ENCODE measurements around the gene RNASE9. TPM values are rescaled to one million over a fixed set of nuclear protein-coding genes. Genes with fewer than 3 reads are reported as not detected.
"Not testable (repeated sequence)": the region's sequence is repeated elsewhere in the genome, so short reads cannot be mapped to it uniquely, and the experiment has no call there.

The RNASE9 gene
- total RNA-seq, 1 donor from 2014 or later: not detected

- no peak for DNase-seq (ENCODE audit: low spot score, unreplicated experiment)
- Mint-ChIP-seq H3K9me3 (ENCODE audit: low read depth) (no peaks in the 10 kb centered on the region), H3K27ac (no peak overlapping the region), H3K4me1 (ENCODE audit: low read depth) (no peaks in the 10 kb centered on the region), H3K36me3 (ENCODE audit: insufficient read depth) (no peaks in the 10 kb centered on the region), H3K4me3 (ENCODE audit: low read depth) (no peak overlapping the region), H3K27me3 (no peaks in the 10 kb centered on the region)
- TF ChIP-seq CTCF (IDR thresholded peaks at IDR 0.05; ENCODE audit: unreplicated experiment): no peak
Observed at GRCh38 chr14:20597108-20597507, 36.3 kb upstream of the RNASE9 start.

GRCh38 chr14:20595726-20596125, 34.9 kb upstream of the RNASE9 start:
- not testable (repeated sequence) for H3K4me1 Mint-ChIP-seq (ENCODE audit: low read depth); H3K27me3 Mint-ChIP-seq; H3K36me3 Mint-ChIP-seq (ENCODE audit: insufficient read depth); DNase-seq (ENCODE audit: low spot score, unreplicated experiment); H3K27ac Mint-ChIP-seq; H3K9me3 Mint-ChIP-seq (ENCODE audit: low read depth); H3K4me3 Mint-ChIP-seq (ENCODE audit: low read depth)

GRCh38 chr14:20592574-20592973, 31.7 kb upstream of the RNASE9 start:
- H3K27me3 Mint-ChIP-seq: peaks cover 3% of the 10 kb centered on the region
- no peak for TF ChIP-seq CTCF (IDR thresholded peaks at IDR 0.05; ENCODE audit: unreplicated experiment)
- H3K27ac Mint-ChIP-seq: no peak overlapping the region
- no peak for DNase-seq (ENCODE audit: low spot score, unreplicated experiment)
- H3K4me1 Mint-ChIP-seq (ENCODE audit: low read depth): no peaks in the 10 kb centered on the region
- no peaks in the 10 kb centered on the region for H3K9me3 Mint-ChIP-seq (ENCODE audit: low read depth)
- no peak overlapping the region for H3K4me3 Mint-ChIP-seq (ENCODE audit: low read depth)
- no peaks in the 10 kb centered on the region for H3K36me3 Mint-ChIP-seq (ENCODE audit: insufficient read depth)

- H3K4me1 Mint-ChIP-seq (ENCODE audit: low read depth): no peaks in the 10 kb centered on the region
- no peaks in the 10 kb centered on the region for H3K36me3 Mint-ChIP-seq (ENCODE audit: insufficient read depth)
- no peaks in the 10 kb centered on the region for H3K9me3 Mint-ChIP-seq (ENCODE audit: low read depth)
- no peak for TF ChIP-seq CTCF (IDR thresholded peaks at IDR 0.05; ENCODE audit: unreplicated experiment)
- no peak within 1 kb of the TSS for H3K27ac Mint-ChIP-seq
- H3K27me3 Mint-ChIP-seq: peaks cover 3% of the 10 kb centered on the region
- DNase-seq (ENCODE audit: low spot score, unreplicated experiment): no peak
- H3K4me3 Mint-ChIP-seq (ENCODE audit: low read depth): no peak within 1 kb of the TSS
Observed at GRCh38 chr14:20591235-20591634, 30.4 kb upstream of the RNASE9 start, which contains the start of gene RNASE12. TSS of gene RNASE12 (minus strand) at chr14:20591376. CDS start at chr14:20590723, 653 bp downstream.

- H3K27ac Mint-ChIP-seq: no peak within 1 kb of the TSS
- no peaks in the 10 kb centered on the region for H3K36me3 Mint-ChIP-seq (ENCODE audit: insufficient read depth)
- H3K4me3 Mint-ChIP-seq (ENCODE audit: low read depth): no peak within 1 kb of the TSS
- H3K4me1 Mint-ChIP-seq (ENCODE audit: low read depth): peaks cover under 1% of the 10 kb centered on the region
- peaks cover 3% of the 10 kb centered on the region for H3K27me3 Mint-ChIP-seq
- no peak for DNase-seq (ENCODE audit: low spot score, unreplicated experiment)
- H3K9me3 Mint-ChIP-seq (ENCODE audit: low read depth): no peaks in the 10 kb centered on the region
- no peak for TF ChIP-seq CTCF (IDR thresholded peaks at IDR 0.05; ENCODE audit: unreplicated experiment)
Observed at GRCh38 chr14:20587489-20588154, 26.8 kb upstream of the RNASE9 start, which contains the start of gene RNASE11. TSS of gene RNASE11 (minus strand) at chr14:20588001.

GRCh38 chr14:20583908-20584307, 23.1 kb upstream of the RNASE9 start:
- no peak for TF ChIP-seq CTCF (IDR thresholded peaks at IDR 0.05; ENCODE audit: unreplicated experiment)
- H3K9me3 Mint-ChIP-seq (ENCODE audit: low read depth): no peaks in the 10 kb centered on the region
- H3K27me3 Mint-ChIP-seq: no peaks in the 10 kb centered on the region
- no peaks in the 10 kb centered on the region for H3K36me3 Mint-ChIP-seq (ENCODE audit: insufficient read depth)
- DNase-seq (ENCODE audit: low spot score, unreplicated experiment): no peak
- H3K4me1 Mint-ChIP-seq (ENCODE audit: low read depth): peaks cover 3% of the 10 kb centered on the region
- no peak overlapping the region for H3K27ac Mint-ChIP-seq
- H3K4me3 Mint-ChIP-seq (ENCODE audit: low read depth): no peak overlapping the region
